RWPE1 (cell line): ENCODE data around the gene NRG4.

ENCODE experiments used
- CTCF ChIA-PET: fragments of 350-600 bp; sonication (Branson Sonifier 250); formaldehyde crosslinking; extraction: SDS; loops from one replicate; lab custom pipeline; 2021; lab: Yijun Ruan, JAX
- POLR2A ChIA-PET: fragments of 400-600 bp; formaldehyde crosslinking; extraction: SDS; loops from one replicate; lab custom pipeline; 2020; ENCODE audit warnings: antibody characterized with exemption; ENCODE audit not compliant: low non-redundant PET; lab: Yijun Ruan, JAX
- DNase-seq: peaks from one replicate; pipeline ENCODE4 v3.0.0; 2012; ENCODE audit warnings: low spot score
- H3K27ac ChIP-seq: fragments of 450-650 bp; 2 replicates; pipeline ENCODE4 v1.5.1; 2017
- CTCF ChIP-seq: fragments of 450-650 bp; conservative IDR thresholded peaks from 2 replicates; pipeline ENCODE4 v1.5.1; 2017; ENCODE audit warnings: low read depth, mild to moderate bottlenecking

The NRG4 gene

GRCh38 chr15:76011627-76012551 lies at the start of gene NRG4:
Gene NRG4, minus strand, starts transcription at chr15:76012424. Its CDS starts 1,194 bp downstream, at chr15:76011230.
- CTCF ChIA-PET, result no interaction called here
- peak; percentile 25 for DNase-seq
- POLR2A ChIA-PET, result no interaction called here
- TF ChIP-seq CTCF, result no peak
- H3K27ac ChIP-seq, result peak within 1 kb of the TSS; percentile 46; the same call in 1 of the 2 replicates

- CTCF ChIA-PET, result interaction anchor here (0.5 to 5.2 kb wide), 4 partner anchors 77 to 1571 kb away, joined by 3 to 62 read pairs (median 3); no protein-coding TSS in a partner anchor
- TF ChIP-seq CTCF, result no peak
- no peak overlapping the region for H3K27ac ChIP-seq
- no peak for DNase-seq
- POLR2A ChIA-PET, result no interaction called here
These were observed 49.5 kb upstream of the NRG4 start for GRCh38 chr15:76061700-76062099.

GRCh38 chr15:76060118-76060989 lies 48.1 kb upstream of the NRG4 start:
- H3K27ac ChIP-seq, result no peak overlapping the region
- TF ChIP-seq CTCF, result no peak
- ChIA-PET CTCF (interaction anchor here (0.5 to 5.2 kb wide), 2 partner anchors 17 to 78 kb away, joined by 3 to 62 read pairs; no protein-coding TSS in a partner anchor), POLR2A (interaction anchor here (0.5 to 0.9 kb wide), 2 partner anchors 13 to 15 kb away, joined by 3 to 7 read pairs; no protein-coding TSS in a partner anchor)
- DNase-seq, result no peak

- H3K27ac ChIP-seq, result no peak within 1 kb of the TSS
- peak; percentile 57 for DNase-seq
- ChIA-PET POLR2A (interaction anchor here (0.5 to 0.9 kb wide), 2 partner anchors 14 to 16 kb away, joined by 3 to 7 read pairs; no protein-coding TSS in a partner anchor), CTCF (interaction anchor here (0.5 to 5.2 kb wide), 5 partner anchors 16 to 822 kb away, joined by 3 to 62 read pairs (median 4); no protein-coding TSS in a partner anchor)
- no peak; the same call in 1 of the 2 replicates for TF ChIP-seq CTCF
These were observed 47.3 kb upstream of the NRG4 start, which contains the start of gene TMEM266 for GRCh38 chr15:76059320-76060117. Gene TMEM266, plus strand, starts transcription at chr15:76059985. Its CDS starts 74,279 bp downstream, at chr15:76134264.

GRCh38 chr15:76058714-76059319 lies 46.6 kb upstream of the NRG4 start:
- ChIA-PET POLR2A (interaction anchor here (0.9 kb wide), 1 partner anchor 15 kb away, joined by 3 read pairs; no protein-coding TSS in a partner anchor), CTCF (interaction anchor here (0.5 to 5.2 kb wide), 7 partner anchors 33 to 823 kb away, joined by 3 to 62 read pairs (median 4); no protein-coding TSS in a partner anchor)
- DNase-seq, result no peak
- TF ChIP-seq CTCF, result peak; percentile 44
- H3K27ac ChIP-seq, result no peak overlapping the region
